SK-N-SH treated with all-trans-retinoic acid at 6 μM for 48 hours (cell line): ENCODE measurements around the gene SMPD3.

ENCODE experiments used
- ZNF70 ChIP-seq: fragments of 450-650 bp; formaldehyde crosslinking; IDR thresholded peaks from 2 replicates; pipeline ENCODE4 v1.5.0; 2020; ENCODE audit warnings: mild to moderate bottlenecking, moderate library complexity
- TF ChIP-seq, protein P1 (sequence below): fragments of 250-450 bp; sonication (Bioruptor Pico); IDR thresholded peaks from 2 replicates; pipeline ENCODE4 v1.8.0; 2020; ENCODE audit warnings: mild to moderate bottlenecking, moderate library complexity, borderline replicate concordance

- TF ChIP-seq, protein P1, sequence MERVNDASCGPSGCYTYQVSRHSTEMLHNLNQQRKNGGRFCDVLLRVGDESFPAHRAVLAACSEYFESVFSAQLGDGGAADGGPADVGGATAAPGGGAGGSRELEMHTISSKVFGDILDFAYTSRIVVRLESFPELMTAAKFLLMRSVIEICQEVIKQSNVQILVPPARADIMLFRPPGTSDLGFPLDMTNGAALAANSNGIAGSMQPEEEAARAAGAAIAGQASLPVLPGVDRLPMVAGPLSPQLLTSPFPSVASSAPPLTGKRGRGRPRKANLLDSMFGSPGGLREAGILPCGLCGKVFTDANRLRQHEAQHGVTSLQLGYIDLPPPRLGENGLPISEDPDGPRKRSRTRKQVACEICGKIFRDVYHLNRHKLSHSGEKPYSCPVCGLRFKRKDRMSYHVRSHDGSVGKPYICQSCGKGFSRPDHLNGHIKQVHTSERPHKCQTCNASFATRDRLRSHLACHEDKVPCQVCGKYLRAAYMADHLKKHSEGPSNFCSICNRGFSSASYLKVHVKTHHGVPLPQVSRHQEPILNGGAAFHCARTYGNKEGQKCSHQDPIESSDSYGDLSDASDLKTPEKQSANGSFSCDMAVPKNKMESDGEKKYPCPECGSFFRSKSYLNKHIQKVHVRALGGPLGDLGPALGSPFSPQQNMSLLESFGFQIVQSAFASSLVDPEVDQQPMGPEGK (CRISPR knock-in tag), result no peak
- TF ChIP-seq ZNF70 (CRISPR knock-in tag), result no peak
These were observed 15.0 kb downstream of the SMPD3 start for GRCh38 chr16:68433316-68433715.
